ENCODE data around the gene RYR2.

DNA sequence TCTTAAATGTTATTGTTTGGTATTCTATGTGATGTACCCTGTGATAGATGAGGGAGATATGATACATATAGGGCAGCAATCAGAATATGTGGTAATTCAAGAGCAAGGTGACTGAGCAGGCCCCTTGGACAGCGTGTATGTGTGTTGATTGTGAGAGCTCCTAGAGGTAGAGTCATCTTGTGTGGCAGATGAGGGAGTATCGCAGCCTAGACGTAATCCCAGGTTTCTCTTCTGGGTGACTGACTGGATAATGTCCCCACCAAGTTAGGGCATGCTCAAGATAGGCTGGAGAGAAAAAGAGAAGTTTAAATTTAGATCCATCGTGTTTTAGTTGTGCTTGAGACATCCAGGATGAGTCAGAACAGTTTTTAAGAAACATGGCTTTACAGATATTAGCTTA is 663.5 kb downstream of the RYR2 start:
- TF ChIP-seq, protein P1, sequence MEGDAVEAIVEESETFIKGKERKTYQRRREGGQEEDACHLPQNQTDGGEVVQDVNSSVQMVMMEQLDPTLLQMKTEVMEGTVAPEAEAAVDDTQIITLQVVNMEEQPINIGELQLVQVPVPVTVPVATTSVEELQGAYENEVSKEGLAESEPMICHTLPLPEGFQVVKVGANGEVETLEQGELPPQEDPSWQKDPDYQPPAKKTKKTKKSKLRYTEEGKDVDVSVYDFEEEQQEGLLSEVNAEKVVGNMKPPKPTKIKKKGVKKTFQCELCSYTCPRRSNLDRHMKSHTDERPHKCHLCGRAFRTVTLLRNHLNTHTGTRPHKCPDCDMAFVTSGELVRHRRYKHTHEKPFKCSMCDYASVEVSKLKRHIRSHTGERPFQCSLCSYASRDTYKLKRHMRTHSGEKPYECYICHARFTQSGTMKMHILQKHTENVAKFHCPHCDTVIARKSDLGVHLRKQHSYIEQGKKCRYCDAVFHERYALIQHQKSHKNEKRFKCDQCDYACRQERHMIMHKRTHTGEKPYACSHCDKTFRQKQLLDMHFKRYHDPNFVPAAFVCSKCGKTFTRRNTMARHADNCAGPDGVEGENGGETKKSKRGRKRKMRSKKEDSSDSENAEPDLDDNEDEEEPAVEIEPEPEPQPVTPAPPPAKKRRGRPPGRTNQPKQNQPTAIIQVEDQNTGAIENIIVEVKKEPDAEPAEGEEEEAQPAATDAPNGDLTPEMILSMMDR (IDR thresholded peaks at IDR 0.05) = no peak
- no peak for TF ChIP-seq POLR2A (IDR thresholded peaks at IDR 0.05)

Measured in heart left ventricle (tissue), 13 donors.